HTERT RPE-1 (cell line): Measurements from ENCODE around the gene ZNF790.

Source experiments
- in situ Hi-C: fragments of 300-500 bp; cut with MboI; formaldehyde crosslinking; loops from 4 replicates; pipeline ENCODE4 v1.14.3; 2020; ENCODE audit warnings: low sequenced_read_pairs

The ZNF790 gene

DNA sequence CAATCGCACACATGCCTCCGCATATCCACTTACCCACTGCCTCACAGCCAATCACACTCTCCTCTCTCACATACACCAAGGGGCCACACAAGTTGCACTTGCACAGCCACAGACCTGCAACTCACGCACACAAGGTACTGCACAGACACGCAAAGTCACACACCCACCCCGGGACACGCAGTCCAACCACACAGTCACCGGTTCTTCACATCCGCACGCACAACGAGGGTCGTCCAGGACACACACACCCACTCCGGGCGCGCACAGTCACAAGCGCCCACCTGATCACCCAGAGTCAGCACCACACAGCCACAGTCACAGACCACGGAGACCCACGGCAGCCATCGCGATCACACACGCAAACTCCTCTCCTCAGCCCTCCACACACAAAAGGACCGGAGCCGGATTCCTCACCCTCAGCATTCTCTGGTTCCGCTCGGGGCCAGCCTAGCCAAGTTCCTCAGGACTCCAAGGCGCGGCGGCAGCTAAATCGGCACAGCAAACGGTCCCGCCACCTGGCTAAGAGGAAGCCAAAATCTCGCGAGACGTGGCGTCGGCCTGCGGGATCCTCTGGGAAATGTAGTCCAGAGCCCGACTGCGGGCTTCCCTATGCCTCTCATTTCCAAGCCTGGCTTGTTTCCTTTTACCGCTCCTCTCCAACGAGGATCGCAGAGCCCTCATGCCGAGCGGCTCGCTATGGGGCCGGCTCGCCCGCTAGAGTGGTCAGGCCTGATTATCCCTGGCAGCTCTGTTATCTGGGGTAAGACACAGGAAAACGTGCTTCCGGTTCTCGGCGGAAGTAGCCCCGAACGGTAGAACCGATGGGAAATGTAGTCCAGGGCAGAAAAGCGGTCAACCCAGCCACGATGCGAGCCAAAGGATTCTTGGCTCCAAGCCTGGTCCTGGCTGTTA is 65.6 kb downstream of the ZNF790 start, which contains the start of gene ZNF850:
ZNF850 (minus strand) TSS at position 497 of the 912 bp plus-strand sequence. CDS start 10,201 bp downstream, outside the sequence.
- in situ Hi-C loops: no loop called here

DNA sequence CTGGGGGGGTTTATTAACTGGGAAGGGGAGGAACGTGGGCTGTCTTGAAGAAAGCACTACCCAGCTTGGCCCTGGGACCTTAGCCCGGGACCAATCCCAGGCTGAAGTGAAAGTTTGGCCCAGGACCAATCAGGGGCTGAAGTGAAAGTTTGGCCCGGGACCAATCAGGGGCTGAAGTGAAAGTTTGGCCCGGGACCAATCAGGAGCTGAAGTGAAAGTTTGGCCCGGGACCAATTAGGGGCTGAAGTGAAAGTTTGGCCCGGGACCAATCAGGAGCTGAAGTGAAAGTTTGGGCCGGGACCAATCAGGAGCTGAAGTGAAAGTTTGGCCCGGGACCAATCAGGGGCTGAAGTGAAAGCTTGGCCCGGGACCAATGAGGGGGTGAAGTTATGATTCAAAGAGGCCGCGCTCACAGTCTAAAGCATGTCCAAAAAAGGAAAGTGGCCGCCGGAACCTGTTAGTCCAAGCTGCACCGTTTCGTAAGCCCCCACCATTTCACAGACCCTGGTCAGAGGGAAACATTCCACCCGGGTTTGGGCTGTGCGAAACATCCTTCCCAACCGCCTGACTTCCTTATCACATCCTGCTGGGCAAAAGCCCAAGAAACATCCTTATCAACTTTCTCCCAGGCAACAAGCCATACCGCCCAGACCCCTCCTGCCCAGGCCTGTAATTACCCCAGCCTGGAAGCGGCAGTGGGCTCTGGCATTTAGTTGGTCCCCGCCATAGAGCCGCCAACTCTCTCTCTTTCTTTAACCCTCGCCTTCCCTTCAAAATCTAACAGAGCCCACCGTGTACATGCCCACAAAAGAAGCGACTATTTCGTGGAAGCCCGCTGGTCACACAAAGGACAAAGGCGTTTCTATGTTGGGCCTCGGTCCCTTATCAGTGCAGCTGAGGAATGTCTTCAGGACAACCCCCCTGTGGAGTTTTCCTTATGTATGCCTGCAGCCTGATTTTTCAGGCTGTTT is 66.6 kb downstream of the ZNF790 start:
- in situ Hi-C loops: no loop called here
